Retinal pigment epithelial cell (primary cell): ENCODE measurements around the gene ADRA1B.
"Not testable (repeated sequence)": the region's sequence is repeated elsewhere in the genome, so short reads cannot be mapped to it uniquely, and the experiment has no call there.

Source experiments
- DNase-seq: peaks from one replicate; pipeline ENCODE4 v3.0.0-alpha.2; 2010; ENCODE audit warnings: low read depth
- H3K4me3 ChIP-seq: 2 replicates; pipeline ENCODE4 v1.5.1; 2011; ENCODE audit warnings: mild to moderate bottlenecking, low read length, control low read depth, moderate library complexity
- TF ChIP-seq, protein P1 (sequence below): conservative IDR thresholded peaks from 2 replicates; pipeline ENCODE4 v1.5.1; 2011; ENCODE audit warnings: low read depth, low read length, control low read depth, inconsistent platforms

The ADRA1B gene

GRCh38 chr5:159955056-159955624 is 38.9 kb downstream of the ADRA1B start:
- no peak for DNase-seq
- TF ChIP-seq, protein P1, sequence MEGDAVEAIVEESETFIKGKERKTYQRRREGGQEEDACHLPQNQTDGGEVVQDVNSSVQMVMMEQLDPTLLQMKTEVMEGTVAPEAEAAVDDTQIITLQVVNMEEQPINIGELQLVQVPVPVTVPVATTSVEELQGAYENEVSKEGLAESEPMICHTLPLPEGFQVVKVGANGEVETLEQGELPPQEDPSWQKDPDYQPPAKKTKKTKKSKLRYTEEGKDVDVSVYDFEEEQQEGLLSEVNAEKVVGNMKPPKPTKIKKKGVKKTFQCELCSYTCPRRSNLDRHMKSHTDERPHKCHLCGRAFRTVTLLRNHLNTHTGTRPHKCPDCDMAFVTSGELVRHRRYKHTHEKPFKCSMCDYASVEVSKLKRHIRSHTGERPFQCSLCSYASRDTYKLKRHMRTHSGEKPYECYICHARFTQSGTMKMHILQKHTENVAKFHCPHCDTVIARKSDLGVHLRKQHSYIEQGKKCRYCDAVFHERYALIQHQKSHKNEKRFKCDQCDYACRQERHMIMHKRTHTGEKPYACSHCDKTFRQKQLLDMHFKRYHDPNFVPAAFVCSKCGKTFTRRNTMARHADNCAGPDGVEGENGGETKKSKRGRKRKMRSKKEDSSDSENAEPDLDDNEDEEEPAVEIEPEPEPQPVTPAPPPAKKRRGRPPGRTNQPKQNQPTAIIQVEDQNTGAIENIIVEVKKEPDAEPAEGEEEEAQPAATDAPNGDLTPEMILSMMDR, result no peak
- H3K4me3 ChIP-seq, result no peak overlapping the region

- no peak for DNase-seq
Measured at GRCh38 chr5:159956074-159956473, 39.8 kb downstream of the ADRA1B start.

DNA sequence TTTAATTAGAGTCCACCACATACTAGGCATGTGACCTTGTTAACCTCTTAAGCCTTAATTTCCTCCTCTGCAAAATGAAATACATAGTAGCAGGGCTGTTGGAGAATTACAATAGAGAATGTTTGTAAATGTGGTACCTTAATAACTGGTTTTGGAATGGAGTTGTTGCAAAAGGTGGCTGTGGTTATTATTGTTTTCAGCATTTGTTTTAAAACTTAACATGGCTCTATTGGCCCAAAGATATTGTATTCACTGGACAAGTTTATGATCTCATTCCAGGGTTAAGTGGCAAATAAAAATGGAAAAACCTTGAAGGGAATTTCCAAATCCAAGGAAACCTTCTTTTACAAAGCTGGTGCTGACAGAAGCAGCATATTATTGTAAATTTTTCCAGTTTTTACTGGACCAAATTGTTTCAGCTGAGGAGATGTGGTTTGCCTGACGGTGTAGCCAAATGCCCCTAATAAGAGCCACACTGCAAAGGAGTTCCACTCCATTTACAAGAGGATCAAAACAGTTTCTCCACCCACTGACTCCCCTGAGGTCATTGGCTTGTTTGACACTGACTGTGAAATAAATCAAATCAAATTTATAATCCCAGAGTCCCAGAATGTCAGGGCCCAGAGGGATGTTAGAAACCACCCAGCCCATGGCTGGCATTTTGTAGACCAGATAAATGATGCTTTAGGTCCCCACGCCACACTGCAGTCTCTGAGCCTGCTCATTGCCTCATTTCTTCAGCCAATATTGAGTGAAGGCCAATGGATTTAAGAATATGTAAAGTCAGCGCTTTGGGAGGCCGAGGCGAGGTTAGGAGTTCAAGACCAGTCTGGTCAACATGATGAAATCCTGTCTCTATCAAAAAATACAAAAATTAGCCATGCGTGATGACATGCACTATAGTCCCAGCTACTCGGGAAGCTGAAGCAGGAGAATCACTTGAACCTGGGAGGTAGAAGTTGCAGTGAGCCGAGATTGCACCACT is 45.2 kb downstream of the ADRA1B start:
- TF ChIP-seq, protein P1, result no peak
- no peak for DNase-seq
- H3K4me3 ChIP-seq, result no peak overlapping the region

More at GRCh38 chr5:159956074-159956473, 39.8 kb downstream of the ADRA1B start:
- H3K4me3 ChIP-seq, result no peak overlapping the region
- TF ChIP-seq, protein P1, result no peak

DNA sequence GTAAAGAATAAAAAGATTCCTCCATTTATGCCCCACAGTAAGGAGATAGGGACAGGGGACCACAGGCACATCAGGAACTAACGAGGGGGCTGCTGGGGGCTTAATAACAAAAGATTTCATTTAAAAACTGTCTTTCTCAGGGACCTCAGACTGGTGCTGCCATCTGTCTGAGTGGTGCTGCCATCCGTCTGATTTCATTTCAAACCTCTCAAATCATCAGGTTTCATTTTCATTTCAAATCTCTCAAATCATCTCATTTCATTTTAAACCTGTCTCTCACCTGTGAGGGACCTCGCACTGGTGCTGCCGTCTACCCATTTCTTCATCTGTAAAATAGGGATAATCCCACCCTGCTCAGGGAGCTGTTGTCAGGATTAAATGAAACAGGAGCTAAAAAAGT is 45.9 kb downstream of the ADRA1B start:
- TF ChIP-seq, protein P1, result no peak
- no peak overlapping the region for H3K4me3 ChIP-seq
- DNase-seq, result no peak

- no peak overlapping the region for H3K4me3 ChIP-seq
- TF ChIP-seq, protein P1, result no peak
- DNase-seq, result no peak
Measured at GRCh38 chr5:159963935-159964334, 47.7 kb downstream of the ADRA1B start.

GRCh38 chr5:159965031-159965837 is 49.0 kb downstream of the ADRA1B start:
- TF ChIP-seq, protein P1, result peak; percentile 82
- DNase-seq, result peak; percentile 21
- H3K4me3 ChIP-seq, result no peak overlapping the region

- not testable (repeated sequence) for H3K4me3 ChIP-seq, DNase-seq
Measured at GRCh38 chr5:159965838-159966128, 49.5 kb downstream of the ADRA1B start.
